Measurements from ENCODE around the gene FAM174C. TPM values are rescaled to one million over a fixed set of nuclear protein-coding genes. Genes with fewer than 3 reads are reported as not detected.

Gene FAM174C
- total RNA-seq (10 to 100 TPM; 35.8 to 69.6 (median 43.9) TPM), polyA plus RNA-seq (100 to 1,000 TPM in 1 of 3 donors, 10 to 100 TPM in 2; 82.9 to 134 (median 88.6) TPM)
- long read RNA-seq, donor 1, transcript C19orf24-201 (3 exons, 983 nt): major isoform, 11 of 13 reads
- long read RNA-seq, donor 1, partial matches to known transcripts: 0 of 13 reads
- long read RNA-seq, donor 1, other reads (novel, unspliced or antisense): 0 of 13 reads
- long read RNA-seq, donor 2, transcript C19orf24-201 (3 exons, 983 nt): major isoform, 13 of 22 reads
- long read RNA-seq, donor 2, partial matches to known transcripts: 6 of 22 reads
- long read RNA-seq, donor 2, other reads (novel, unspliced or antisense): 0 of 22 reads

GRCh38 chr19:1275260-1275975 lies at the start of gene FAM174C:
FAM174C (plus strand) TSS chr19:1275530; CDS start chr19:1275550, 20 bp downstream.
- 0 to 3% (median 0%) methylated on average over 14 to 98 of the region's 98 CpGs for WGBS, 5 donors
- peaks cover 10 to 84% (median 68%) of the 10 kb centered on the region in 6 donors for H3K36me3 ChIP-seq

GRCh38 chr19:1226227-1226518 lies 49.2 kb upstream of the FAM174C start:
- Histone ChIP-seq H3K27ac (no peak overlapping the region), H3K27me3 (replicated peaks in 1 of 7) (no peaks in the 10 kb centered on the region), H3K9me3 (no peaks in the 10 kb centered on the region), H3K36me3 (peaks cover 0 to 76% (median 67%) of the 10 kb centered on the region in 6 donors), H3K4me1 (peaks cover 2 to 28% (median 17%) of the 10 kb centered on the region in 6 donors), H3K4me3 (no peak overlapping the region)
- 91 to 98% (median 93%) methylated on average over 3 to 11 of the region's 11 CpGs for WGBS, 5 donors
- intact Hi-C loops (cut with DNase I; ENCODE audit: low total_unique reads): no loop called here
- DNase-seq: no peak
- TF ChIP-seq, protein P1, sequence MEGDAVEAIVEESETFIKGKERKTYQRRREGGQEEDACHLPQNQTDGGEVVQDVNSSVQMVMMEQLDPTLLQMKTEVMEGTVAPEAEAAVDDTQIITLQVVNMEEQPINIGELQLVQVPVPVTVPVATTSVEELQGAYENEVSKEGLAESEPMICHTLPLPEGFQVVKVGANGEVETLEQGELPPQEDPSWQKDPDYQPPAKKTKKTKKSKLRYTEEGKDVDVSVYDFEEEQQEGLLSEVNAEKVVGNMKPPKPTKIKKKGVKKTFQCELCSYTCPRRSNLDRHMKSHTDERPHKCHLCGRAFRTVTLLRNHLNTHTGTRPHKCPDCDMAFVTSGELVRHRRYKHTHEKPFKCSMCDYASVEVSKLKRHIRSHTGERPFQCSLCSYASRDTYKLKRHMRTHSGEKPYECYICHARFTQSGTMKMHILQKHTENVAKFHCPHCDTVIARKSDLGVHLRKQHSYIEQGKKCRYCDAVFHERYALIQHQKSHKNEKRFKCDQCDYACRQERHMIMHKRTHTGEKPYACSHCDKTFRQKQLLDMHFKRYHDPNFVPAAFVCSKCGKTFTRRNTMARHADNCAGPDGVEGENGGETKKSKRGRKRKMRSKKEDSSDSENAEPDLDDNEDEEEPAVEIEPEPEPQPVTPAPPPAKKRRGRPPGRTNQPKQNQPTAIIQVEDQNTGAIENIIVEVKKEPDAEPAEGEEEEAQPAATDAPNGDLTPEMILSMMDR (IDR thresholded peaks at IDR 0.05 in 8 of 11, conservative IDR thresholded peaks at IDR 0.05 in 3 of 11): no peak
- TF ChIP-seq POLR2AphosphoS5 (IDR thresholded peaks at IDR 0.05) (no peak), POLR2A (IDR thresholded peaks at IDR 0.05) (no peak)

More at GRCh38 chr19:1275260-1275975, at the start of gene FAM174C:
- Histone ChIP-seq H3K27me3 (replicated peaks in 1 of 7) (no peaks in the 10 kb centered on the region), H3K4me3 (peak within 1 kb of the TSS; percentile 42 to 83 (median 66)), H3K9me3 (no peaks in the 10 kb centered on the region), H3K27ac (peak within 1 kb of the TSS; percentile 92 to 100 (median 100)), H3K4me1 (peaks cover 63 to 93% (median 75%) of the 10 kb centered on the region in 6 donors)
- TF ChIP-seq POLR2A (IDR thresholded peaks at IDR 0.05) (peak in 2 of 3 donors; percentile 75 to 79), POLR2AphosphoS5 (IDR thresholded peaks at IDR 0.05) (peak; percentile 90 to 91 (median 91))
- TF ChIP-seq, protein P1 (IDR thresholded peaks at IDR 0.05 in 8 of 11, conservative IDR thresholded peaks at IDR 0.05 in 3 of 11): peak in 2 of 11 experiments; percentile 10 to 27
- DNase-seq: peak; percentile 98
- intact Hi-C loops (cut with DNase I; ENCODE audit: low total_unique reads): loop anchor here (10.0 kb wide), 1 partner anchor 129 kb away; the partner anchor contains the start of genes DAZAP1 and GAMT

- intact Hi-C loops (cut with DNase I; ENCODE audit: low total_unique reads): no loop called here
- DNase-seq: no peak
- H3K4me1 ChIP-seq: peaks cover under 1 to 25% (median 13%) of the 10 kb centered on the region in 6 donors
- H3K27me3 ChIP-seq (replicated peaks in 1 of 7): no peaks in the 10 kb centered on the region
- H3K27ac ChIP-seq: no peak overlapping the region
- TF ChIP-seq, protein P1 (IDR thresholded peaks at IDR 0.05 in 8 of 11, conservative IDR thresholded peaks at IDR 0.05 in 3 of 11): no peak
- peak in 1 of 3 donors; percentile 46 for TF ChIP-seq POLR2AphosphoS5 (IDR thresholded peaks at IDR 0.05)
- H3K4me3 ChIP-seq: no peak overlapping the region
- no peaks in the 10 kb centered on the region for H3K9me3 ChIP-seq
- 94 to 96% (median 96%) methylated on average over 17 to 50 of the region's 50 CpGs for WGBS, 5 donors
- H3K36me3 ChIP-seq: peaks cover 0 to 71% (median 63%) of the 10 kb centered on the region in 6 donors
Measured at GRCh38 chr19:1226522-1227303, 48.6 kb upstream of the FAM174C start.

All from spleen (tissue), 13 donors.